Activated CD4-positive, alpha-beta T cell treated with anti-CD3 and anti-CD28 coated beads, Interleukin-2, amount 50 U/mL, for 1 hour (primary cell): Measurements from ENCODE around the gene EXD3.
"Not testable (repeated sequence)": the region's sequence is repeated elsewhere in the genome, so short reads cannot be mapped to it uniquely, and the experiment has no call there.

Source experiments
- DNase-seq: peaks from one replicate; pipeline ENCODE4 v3.0.0-alpha.2; 2020

The EXD3 gene

DNA sequence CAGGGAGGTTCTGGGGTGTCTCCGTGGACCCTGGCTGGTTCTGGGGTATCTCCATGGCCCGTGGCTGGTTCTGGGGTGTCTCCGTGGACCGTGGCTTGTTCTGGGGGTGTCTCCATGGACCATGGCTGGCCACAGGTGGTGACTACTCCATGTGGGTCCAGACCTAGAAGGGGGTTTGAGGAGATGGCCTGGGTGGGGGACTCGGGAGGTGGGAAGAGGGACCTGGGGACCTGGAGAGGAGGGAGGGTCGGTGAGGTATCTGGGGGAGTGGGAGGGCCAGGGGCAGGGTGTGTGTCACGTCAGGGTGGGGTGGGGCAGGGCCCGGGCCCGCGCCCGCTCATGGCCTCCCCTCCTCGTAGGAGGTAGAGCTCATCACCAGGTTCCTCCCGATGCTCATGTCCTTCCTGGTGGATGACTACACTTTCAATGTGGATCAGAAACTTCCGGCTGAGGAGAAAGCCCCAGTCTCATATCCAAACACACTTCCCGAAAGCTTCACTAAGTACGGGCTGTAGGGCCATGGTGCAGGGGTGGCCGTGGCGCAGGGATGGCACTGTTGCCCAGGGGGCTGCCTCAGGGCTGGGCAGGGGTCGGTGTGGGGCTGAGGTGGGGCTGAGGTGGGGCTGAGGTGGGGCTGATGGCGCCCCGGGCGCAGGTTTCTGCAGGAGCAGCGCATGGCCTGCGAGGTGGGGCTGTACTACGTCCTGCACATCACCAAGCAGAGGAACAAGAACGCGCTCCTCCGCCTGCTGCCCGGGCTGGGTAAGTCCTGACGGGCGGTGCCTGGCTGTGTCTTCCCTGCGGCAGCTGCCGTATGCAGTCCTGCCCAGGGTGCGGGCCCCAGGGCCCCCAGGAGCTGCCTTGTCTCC, 156.1 kb downstream of the EXD3 start:
- DNase-seq: no peak

DNA sequence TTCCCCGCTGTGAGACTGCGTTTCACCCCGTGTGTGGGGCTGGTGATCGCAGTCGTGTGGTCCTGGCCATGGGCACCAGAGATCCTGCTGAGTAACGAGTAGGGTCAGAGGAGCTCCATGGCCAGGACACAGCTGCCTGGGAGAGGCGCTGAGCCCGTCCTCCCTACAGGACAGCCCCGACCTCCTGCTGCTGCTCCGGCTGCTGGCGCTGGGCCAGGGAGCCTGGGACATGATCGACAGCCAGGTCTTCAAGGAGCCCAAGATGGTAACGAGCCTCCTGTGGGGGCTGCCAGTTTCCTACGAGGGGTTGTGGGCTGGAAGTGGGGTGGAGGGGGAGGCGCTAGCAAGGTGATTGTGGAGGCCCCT, 156.8 kb downstream of the EXD3 start:
- DNase-seq: no peak

DNA sequence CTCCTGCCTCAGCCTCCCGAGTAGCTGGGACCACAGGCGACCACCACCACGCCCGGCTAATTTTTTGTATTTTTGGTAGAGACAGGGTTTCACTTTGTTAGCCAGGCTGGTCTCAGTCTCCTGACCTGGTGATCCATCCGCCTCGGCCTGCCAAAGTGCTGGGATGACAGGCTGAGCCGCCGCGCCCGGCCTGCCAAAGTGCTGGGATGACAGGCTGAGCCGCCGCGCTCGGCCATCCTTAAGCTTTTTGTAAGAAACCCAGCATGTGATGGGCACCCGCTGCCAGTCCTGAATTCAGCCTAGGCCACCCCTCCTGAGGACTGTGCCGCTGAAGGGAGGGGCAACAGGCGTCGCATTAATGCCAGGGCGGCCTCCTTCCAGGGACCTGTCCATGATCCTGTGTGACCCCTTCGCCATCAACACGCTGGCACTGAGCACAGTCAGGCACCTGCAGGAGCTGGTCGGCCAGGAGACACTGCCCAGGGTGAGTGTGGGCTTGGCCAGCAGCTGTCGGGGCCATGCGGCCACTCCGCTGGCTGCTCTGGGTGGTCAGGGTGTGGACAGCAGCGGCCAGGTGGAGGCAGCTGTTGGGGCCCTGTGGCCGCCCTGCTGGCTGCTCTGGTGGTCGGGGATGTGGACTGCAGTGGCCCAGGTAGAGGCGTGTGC, 157.3 kb downstream of the EXD3 start:
- DNase-seq: no peak

DNA sequence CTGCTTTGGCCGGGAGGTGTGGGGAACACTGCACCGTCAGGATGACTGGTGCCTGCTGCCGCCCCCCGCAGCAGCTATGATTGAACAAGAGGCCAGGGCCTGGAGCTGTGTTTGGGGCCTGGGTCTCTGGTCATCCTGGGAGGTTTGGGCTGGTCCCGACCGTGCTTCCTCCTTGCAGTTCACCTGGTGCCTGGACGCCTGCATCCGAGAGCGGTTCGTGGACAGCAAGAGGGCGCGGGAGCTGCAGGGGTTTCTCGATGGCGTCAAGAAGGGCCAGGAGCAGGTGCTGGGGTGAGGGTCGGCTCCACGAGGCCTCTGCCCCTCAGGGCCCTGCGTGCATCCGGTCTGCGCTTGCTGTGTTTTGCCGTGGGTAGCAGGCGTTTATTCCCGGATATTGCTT, 158.9 kb downstream of the EXD3 start:
- no peak for DNase-seq

DNA sequence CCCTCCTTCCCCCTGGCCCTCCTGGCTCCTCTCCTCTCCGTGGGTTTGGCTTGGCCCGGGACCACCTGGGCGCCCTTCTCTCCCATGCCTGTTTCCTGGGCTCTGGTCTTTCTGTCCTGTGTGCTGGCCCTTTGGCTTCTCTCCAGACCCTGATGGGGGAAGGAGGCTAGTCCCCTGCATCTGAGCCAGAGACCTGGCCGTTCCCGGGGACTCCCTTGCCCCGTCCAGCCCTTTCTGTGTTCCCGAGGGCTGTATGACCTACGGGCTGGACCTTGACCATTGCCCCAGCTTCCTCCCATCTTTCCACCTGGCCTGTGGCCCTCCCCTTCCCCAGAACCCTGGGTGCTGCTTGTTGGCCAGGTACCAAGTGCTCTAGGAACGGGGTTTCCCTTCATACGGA, 159.5 kb downstream of the EXD3 start:
- DNase-seq: no peak

DNA sequence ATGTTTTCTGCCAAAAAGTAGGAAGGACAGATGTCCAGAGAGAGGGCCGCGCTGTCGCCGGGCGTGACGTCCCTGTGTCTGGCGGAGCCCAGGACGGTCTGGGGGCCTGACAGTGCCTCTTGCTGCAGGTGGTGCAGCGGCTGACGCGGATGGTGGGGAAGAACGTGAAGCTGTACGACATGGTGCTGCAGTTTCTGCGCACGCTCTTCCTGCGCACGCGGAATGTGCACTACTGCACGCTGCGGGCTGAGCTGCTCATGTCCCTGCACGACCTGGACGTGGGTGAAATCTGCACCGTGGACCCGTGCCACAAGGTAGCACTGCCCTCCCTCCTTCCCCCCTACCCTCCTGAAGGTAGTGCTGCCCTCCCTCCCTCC, 160.1 kb downstream of the EXD3 start:
- DNase-seq: no peak

DNA sequence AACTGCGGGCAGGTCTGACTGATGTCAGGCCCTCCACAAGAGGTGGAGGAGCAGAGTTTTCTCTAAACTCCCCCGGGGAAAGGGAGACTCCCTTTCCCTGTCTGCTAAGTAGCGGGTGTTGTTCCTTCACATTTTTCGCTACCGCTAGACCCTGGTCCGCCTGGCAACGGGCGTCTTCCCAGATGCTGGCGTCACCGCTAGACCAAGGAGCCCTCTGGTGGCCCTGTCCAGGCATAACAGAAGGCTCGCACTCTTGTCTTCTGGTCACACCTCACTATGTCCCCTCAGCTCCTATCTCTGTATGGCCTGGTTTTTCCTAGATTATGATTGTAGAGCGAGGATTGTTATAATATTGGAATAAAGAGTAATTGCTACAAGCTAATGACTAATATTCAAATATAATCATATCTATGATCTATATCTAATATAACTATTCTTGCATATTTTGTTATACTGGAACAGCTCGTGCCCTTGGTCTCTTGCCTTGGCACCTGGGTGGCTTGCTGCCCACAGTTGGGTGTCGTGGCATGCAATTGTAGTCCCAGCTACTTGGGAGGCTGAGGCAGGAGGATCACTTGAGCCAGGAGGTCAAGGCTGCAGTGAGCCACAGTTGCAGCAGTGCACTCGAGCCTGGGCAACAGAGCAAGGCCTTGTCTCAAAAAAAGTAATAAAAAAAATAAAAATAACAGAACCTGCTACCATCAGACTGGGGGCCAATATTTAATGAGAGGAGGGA, 160.6 kb downstream of the EXD3 start:
- DNase-seq: not testable (repeated sequence)
